SIG-M5 (cell line): ENCODE measurements around the gene ASIP.
"Not testable (repeated sequence)": the region's sequence is repeated elsewhere in the genome, so short reads cannot be mapped to it uniquely, and the experiment has no call there.

Experiments
- DNase-seq: peaks from one replicate; lab custom pipeline; 2025; lab: John Stamatoyannopoulos, UW

The ASIP gene

GRCh38 chr20:34242879-34243278 lies 1.7 kb downstream of the ASIP start:
- no peak for DNase-seq

DNA sequence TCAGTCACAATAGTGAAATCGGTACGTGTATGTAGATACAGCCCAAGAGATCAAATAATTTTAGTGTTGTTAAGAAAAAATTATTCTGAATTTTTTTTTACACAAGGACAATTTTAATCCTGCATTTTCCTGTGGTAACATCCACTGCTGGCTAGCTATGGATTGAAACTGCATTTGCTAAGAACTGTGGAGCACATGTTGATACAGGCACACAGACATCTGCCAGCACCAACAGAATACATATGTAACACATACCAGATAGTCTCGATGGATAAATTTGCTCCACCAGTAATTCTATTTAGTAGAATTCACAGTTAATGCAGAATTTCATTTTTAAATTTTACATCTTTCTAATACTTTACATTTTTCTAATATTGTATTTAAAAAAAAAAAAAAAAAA lies 2.2 kb downstream of the ASIP start:
- no peak for DNase-seq

DNA sequence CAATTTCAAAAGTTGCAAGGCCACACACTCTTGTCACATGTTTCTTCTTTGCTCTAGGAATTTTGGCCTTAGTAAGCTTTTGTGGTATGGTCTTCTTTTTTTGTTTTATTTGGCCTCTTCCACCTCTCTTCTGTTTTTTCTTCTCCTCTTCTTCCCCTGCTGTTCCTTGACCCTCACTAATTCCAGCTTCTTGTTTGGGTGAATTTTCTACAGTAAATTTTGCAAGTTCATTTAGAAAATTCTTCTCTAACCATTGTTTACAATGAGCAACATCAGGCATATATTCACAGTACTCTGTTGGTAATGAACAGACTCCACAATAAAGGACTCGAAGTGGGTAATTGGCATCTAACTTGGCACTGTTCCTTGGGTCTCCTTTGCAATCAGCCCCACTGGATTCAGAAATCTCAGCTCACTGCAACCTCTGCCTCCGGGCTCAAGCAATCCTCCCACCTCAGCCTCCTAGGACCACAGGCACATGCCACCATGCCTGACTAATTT lies 5.0 kb downstream of the ASIP start:
- DNase-seq: no peak

DNA sequence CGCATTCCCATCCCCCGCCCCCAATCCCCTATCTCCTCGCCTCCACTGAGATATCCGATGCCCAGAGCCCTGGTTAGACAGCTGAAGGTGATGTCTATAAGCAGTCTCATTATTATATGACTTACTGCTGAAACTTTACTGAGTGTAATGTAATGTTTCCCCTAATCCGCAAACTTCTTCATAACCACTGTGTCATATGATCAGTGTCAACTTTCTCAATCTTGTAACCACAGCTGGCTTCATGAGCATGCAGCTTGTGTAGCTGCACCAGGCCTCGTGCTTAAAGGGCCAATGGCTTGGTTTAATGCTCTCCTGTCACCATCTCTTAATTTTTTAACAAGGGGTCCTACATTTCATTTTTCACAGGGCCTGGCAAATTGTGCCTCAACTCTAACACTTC lies 8.1 kb downstream of the ASIP start:
- peak; percentile 65 for DNase-seq

GRCh38 chr20:34250005-34250404 lies 8.8 kb downstream of the ASIP start:
- no peak for DNase-seq

GRCh38 chr20:34251619-34252018 lies 10.4 kb downstream of the ASIP start:
- no peak for DNase-seq

DNA sequence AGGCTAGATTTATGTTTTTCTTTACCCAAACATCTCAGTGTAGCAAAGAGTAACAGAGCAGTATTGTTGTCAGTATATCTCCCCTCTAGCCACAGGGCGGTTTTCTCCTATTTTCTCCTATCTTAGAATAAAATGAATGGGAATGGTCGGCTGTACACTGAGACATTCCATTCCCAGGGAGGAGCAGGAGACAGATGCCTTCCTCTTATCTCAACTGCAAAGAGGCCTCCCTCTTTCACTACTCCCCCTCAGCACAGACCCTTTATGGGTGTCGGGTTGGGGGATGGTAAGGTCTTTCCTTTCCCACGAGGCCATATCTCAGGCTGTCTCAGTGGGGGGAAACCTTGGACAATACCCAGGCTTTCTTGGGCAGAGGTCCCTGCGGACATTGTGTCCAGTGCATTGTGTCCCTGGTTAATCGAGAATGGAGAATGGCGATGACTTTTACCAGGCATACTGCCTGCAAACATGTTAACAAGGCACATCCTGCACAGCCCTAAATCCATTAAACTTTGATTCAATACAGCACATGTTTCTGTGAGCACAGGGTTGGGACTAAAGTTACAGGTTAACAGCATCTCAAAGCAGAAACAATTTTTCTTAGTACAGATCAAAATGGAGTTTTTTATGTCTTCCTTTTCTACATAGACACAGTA lies 11.3 kb downstream of the ASIP start:
- not testable (repeated sequence) for DNase-seq

DNA sequence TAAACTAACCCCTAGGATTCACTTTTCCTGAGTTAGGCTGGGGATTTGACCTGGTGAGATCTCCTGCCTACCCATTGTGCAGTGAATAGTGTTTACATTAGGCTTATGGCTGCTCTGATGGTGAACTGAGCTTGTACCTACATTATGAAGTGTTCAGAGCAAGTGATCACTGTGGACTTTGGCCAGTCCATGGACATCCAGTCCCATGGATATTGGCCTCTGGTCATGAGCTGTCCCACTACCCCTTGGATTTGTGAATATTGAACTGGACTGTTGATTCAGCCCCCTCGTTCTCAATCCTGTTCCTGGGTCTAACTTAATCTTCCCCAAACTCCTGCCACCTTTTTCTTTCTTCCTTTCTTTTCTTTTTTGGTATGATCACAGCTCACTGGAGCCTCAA lies 13.8 kb downstream of the ASIP start:
- no peak for DNase-seq

DNA sequence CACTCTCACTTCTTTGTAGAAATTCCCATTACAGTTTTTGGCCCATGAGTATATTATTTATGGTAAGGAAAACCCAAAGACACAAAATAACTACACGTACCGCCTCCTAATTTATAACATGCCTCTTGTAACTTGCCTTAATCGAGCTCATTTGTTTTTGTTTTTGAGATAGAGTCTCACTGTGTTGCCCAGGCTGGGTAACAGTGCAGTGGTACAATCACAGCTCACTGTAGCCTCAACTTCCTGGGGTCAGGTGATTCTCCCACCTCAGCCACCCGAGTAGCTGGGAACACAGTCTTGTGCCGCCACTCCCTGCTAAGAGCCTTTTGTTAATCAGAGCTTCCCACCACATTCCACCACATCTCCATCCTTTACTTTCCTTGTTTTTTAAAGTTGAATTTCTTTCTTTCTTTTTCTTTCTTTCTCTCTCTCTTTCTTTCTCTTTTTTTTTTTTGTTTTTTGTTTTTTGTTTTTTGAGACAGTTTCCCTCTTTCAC lies 15.5 kb downstream of the ASIP start:
- DNase-seq: no peak

GRCh38 chr20:34260208-34260942 lies 19.2 kb downstream of the ASIP start:
- no peak for DNase-seq

GRCh38 chr20:34262488-34263288 lies 21.5 kb downstream of the ASIP start:
- DNase-seq: peak; percentile 23

DNA sequence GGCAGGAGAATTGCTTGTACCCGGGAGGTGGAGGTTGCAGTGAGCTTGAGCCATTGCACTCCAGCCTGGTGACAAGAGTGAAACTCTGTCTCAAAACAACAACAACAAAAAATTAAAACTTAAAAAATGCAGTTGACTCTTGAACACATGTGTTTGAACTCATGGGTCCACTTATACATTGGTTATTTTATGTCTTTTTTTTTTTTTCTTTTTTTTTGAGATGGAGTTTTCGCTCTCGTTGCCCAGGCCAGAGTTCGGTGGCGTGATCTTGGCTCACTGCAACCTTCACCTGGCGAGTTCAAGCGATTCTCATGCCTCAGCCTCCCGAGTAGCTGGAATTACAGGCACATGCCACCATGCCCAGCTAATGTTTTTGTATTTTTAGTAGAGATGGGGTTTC lies 22.2 kb downstream of the ASIP start:
- DNase-seq: not testable (repeated sequence)

DNA sequence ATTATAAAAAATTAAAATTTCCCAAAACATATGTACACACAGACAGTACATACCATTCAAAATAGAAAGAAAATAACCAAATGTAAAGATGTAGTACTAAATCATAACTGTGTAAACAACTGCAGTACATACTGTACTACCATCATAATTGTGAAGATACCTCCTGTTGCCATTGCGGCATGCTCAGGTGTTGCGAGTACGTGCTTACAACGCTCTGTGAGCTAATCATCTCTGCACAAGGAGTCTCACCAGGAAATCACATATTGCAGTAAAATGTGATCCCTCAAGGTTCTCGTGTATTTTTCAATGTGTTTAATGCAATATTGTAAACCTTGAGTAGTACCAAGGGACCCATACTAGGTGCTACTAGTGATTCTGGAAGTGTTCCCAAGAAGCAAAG lies 22.9 kb downstream of the ASIP start:
- DNase-seq: no peak

DNA sequence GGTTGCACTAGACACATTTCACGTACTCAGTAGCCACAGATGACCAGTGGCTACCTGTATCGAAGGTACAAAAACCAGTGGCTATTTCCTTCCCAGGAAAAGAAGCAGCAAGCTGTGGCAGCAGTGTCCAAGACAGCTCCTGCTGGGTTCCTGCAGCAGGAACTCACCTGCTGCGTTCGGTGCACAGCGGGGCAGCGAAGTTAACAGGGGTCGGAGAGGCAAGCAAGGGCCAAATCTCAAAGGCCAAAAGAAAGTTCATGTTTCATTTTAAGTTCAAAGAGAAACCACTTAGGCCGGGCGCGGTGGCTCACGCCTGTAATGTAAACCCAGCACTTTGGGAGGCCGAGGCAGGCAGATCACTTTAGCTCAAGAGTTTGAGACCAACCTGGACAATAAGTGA lies 26.9 kb downstream of the ASIP start:
- DNase-seq: no peak

DNA sequence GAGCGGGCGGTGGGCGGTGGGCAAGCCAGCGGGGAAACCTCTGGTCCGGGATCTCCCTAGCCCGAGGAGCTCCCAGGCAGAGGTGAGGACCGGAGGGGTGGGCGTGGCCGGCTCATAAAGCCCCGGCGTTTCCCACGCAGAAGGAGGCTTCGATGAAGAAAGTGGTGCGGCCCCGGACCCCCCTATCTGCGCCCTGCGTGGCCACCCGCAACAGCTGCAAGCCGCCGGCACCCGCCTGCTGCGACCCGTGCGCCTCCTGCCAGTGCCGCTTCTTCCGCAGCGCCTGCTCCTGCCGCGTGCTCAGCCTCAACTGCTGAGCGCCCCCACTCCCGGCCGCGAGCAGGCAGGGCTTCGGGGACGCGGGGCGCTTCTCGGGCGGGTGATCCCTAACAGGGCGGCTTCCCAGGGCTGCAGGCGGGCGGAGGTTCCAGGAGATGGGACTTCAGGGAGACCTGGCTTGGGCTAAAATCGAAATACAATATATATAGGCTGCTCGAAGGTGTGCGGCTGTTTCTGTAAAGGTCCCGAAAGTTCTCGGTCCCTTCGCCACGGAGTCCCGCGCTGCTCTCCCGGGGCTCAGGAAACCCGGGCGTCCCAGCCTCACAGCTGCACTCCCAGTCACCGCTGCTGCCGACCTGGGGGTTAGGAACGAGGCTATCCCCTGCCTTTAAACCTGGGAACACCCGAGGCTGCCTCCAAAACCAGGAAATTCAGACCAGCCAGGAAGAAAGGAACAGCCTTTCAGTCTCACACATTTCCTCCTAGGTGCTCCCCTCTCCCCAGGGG lies 27.8 kb downstream of the ASIP start:
- DNase-seq: no peak

DNA sequence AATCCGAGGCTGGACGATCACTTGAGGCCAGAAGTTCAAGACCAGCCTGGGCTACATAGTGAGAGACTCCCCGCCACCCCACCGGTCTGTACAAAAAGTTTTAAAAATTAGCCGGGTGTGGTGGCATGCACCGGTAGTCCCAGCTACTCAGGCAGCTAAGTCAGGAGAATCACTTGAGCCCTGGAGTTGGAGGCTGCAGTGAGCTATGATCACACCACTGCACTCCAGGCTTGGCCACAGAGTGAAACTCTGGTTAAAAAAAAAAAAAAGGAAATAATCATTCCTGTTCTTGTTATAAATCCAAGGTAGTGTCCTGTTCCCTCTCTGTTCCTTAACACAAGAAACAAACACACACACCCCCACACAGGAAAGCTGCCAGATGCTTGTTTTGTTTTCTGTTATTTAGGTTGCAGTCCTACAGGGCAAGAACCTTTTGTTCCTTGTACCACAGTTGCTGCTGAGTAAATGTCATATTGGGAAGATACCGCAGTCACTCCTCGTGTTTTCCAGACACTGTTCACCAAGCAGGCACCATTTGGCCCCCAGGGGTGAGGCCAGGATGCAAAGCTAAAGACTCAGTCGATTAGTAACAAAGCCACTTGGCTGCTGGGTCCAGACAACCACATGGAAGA lies 28.9 kb downstream of the ASIP start:
- no peak for DNase-seq

- DNase-seq: no peak
These were observed 30.7 kb downstream of the ASIP start for GRCh38 chr20:34271956-34272355.

DNA sequence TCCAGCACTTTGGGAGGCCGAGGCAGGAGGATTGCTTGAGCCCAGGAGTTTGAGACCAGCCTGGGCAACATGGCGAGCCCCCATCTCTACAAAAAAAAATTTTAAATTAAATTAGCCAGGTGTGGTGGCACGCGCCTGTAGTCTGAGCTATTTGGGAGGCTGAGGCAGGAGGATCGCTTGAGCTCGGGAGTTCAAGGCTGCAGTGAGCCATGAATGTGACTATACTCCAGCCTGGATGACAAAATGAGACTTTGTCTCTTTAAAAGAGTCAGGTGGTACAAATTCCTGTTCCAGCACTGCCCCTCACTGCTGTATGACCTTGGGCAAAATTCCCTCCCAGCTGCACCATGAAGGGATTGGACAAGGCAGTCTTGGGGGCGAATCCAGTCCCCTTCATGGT lies 33.5 kb downstream of the ASIP start:
- no peak for DNase-seq

GRCh38 chr20:34281177-34281576 lies 40.0 kb downstream of the ASIP start:
- no peak for DNase-seq

GRCh38 chr20:34282041-34282440 lies 40.8 kb downstream of the ASIP start:
- DNase-seq: no peak

DNA sequence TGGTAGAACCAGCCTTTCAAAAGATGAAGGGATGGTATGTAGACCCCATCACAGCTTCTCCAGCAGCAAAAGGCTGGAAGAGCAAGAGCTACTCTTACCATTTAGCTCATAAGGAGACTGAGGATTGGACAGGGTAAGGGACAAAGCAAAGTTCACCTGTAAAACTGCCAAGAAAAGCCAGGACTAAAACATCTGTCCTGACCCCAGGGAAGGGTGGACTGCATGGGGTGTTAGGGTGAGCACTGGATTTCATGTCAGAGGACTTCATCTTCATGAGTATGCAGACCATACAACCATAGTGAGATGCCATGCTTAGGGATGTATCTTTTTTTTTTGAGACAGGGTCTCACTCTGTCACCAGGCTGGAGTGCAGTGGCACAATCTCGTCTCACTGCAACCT lies 42.6 kb downstream of the ASIP start:
- no peak for DNase-seq
